Measurements from ENCODE around the gene PHACTR2. TPM values are rescaled to one million over a fixed set of nuclear protein-coding genes. Genes with fewer than 3 reads are reported as not detected.

PHACTR2 gene
- total RNA-seq, 2 donors from 2014 or later: 68.5 to 87.7 TPM

- no peaks in the 10 kb centered on the region for H3K27me3 ChIP-seq (replicated peaks; ENCODE audit: insufficient read depth)
- H3K9me3 ChIP-seq: no peaks in the 10 kb centered on the region
- no peak overlapping the region for H3K4me3 ChIP-seq
- H3K36me3 ChIP-seq: no peaks in the 10 kb centered on the region
- no peak for DNase-seq (ENCODE audit: low spot score)
- no peak for ATAC-seq (ENCODE audit: insufficient number of reproducible peaks, low FRiP score, low read depth)
- no peak overlapping the region for H3K27ac ChIP-seq
- H3K4me1 ChIP-seq (ENCODE audit: control insufficient read depth in 1 of 2, low read depth in 2 of 2): peaks cover 2 to 21% of the 10 kb centered on the region in 2 donors
- no peak for TF ChIP-seq CTCF (IDR thresholded peaks at IDR 0.05)
Measured at GRCh38 chr6:143707697-143708096, 29.9 kb downstream of the PHACTR2 start.

GRCh38 chr6:143708889-143709288 is 31.1 kb downstream of the PHACTR2 start:
- H3K4me3 ChIP-seq: no peak overlapping the region
- H3K4me1 ChIP-seq (ENCODE audit: control insufficient read depth in 1 of 2, low read depth in 2 of 2): peaks cover 0 to 21% of the 10 kb centered on the region in 2 donors
- no peak overlapping the region for H3K27ac ChIP-seq
- DNase-seq (ENCODE audit: low spot score) (no peak), ATAC-seq (ENCODE audit: insufficient number of reproducible peaks, low FRiP score, low read depth) (no peak)
- no peaks in the 10 kb centered on the region for H3K9me3 ChIP-seq
- H3K27me3 ChIP-seq (replicated peaks; ENCODE audit: insufficient read depth): no peaks in the 10 kb centered on the region
- no peaks in the 10 kb centered on the region for H3K36me3 ChIP-seq
- TF ChIP-seq CTCF (IDR thresholded peaks at IDR 0.05): no peak

- H3K4me1 ChIP-seq (ENCODE audit: control insufficient read depth in 1 of 2, low read depth in 2 of 2): peaks cover 4 to 45% of the 10 kb centered on the region in 2 donors
- no peak overlapping the region for H3K27ac ChIP-seq
- H3K36me3 ChIP-seq: no peaks in the 10 kb centered on the region
- H3K27me3 ChIP-seq (replicated peaks; ENCODE audit: insufficient read depth): no peaks in the 10 kb centered on the region
- DNase-seq (ENCODE audit: low spot score): no peak
- TF ChIP-seq CTCF (IDR thresholded peaks at IDR 0.05): no peak
- no peak for ATAC-seq (ENCODE audit: insufficient number of reproducible peaks, low FRiP score, low read depth)
- H3K9me3 ChIP-seq: no peaks in the 10 kb centered on the region
- H3K4me3 ChIP-seq: no peak overlapping the region
Measured at GRCh38 chr6:143711714-143712113, 33.9 kb downstream of the PHACTR2 start.

GRCh38 chr6:143718472-143718871 is 40.7 kb downstream of the PHACTR2 start:
- Histone ChIP-seq H3K27ac (peak overlapping the region in 1 of 2 donors; percentile 36), H3K27me3 (replicated peaks; ENCODE audit: insufficient read depth) (no peaks in the 10 kb centered on the region), H3K9me3 (no peaks in the 10 kb centered on the region), H3K4me3 (no peak overlapping the region), H3K36me3 (no peaks in the 10 kb centered on the region), H3K4me1 (ENCODE audit: control insufficient read depth in 1 of 2, low read depth in 2 of 2) (peaks cover 4 to 56% of the 10 kb centered on the region in 2 donors)
- DNase-seq (ENCODE audit: low spot score) (no peak), ATAC-seq (ENCODE audit: insufficient number of reproducible peaks, low FRiP score, low read depth) (peak; percentile 62)
- no peak for TF ChIP-seq CTCF (IDR thresholded peaks at IDR 0.05)

- H3K36me3 ChIP-seq: no peaks in the 10 kb centered on the region
- H3K4me3 ChIP-seq: no peak overlapping the region
- ATAC-seq (ENCODE audit: insufficient number of reproducible peaks, low FRiP score, low read depth) (no peak), DNase-seq (ENCODE audit: low spot score) (no peak)
- H3K9me3 ChIP-seq: no peaks in the 10 kb centered on the region
- peak overlapping the region; percentile 26 to 39 for H3K27ac ChIP-seq
- H3K27me3 ChIP-seq (replicated peaks; ENCODE audit: insufficient read depth): no peaks in the 10 kb centered on the region
- H3K4me1 ChIP-seq (ENCODE audit: control insufficient read depth in 1 of 2, low read depth in 2 of 2): peaks cover 0 to 30% of the 10 kb centered on the region in 2 donors
- TF ChIP-seq CTCF (IDR thresholded peaks at IDR 0.05): no peak
Measured at GRCh38 chr6:143721642-143722041, 43.9 kb downstream of the PHACTR2 start.

All from thoracic aorta (tissue), 2 donors.